SK-N-MC (cell line): ENCODE results near the gene DPP10.
"Not testable (repeated sequence)": the region's sequence is repeated elsewhere in the genome, so short reads cannot be mapped to it uniquely, and the experiment has no call there.

Experiments
- DNase-seq: peaks from one replicate; pipeline ENCODE4 v3.0.0-alpha.2; 2011; ENCODE audit warnings: low read depth, low spot score
- H3K27ac ChIP-seq: fragments of 200-600 bp; sonication (generic); 2 replicates; pipeline ENCODE4 v1.5.1; 2016; ENCODE audit warnings: mixed run types
- H3K36me3 ChIP-seq: fragments of 200-600 bp; sonication (generic); 2 replicates; pipeline ENCODE4 v1.6.1; 2017; ENCODE audit warnings: antibody characterized with exemption, low read length, mixed read lengths; ENCODE audit not compliant: insufficient read depth
- H3K4me3 ChIP-seq: fragments of 200-600 bp; sonication (generic); 2 replicates; pipeline ENCODE4 v1.5.1; 2016
- H3K9ac ChIP-seq: fragments of 200-600 bp; sonication (generic); 2 replicates; pipeline ENCODE4 v1.8.0; 2017; ENCODE audit warnings: mixed run types, mixed read lengths; ENCODE audit not compliant: insufficient read length
- H3K9me3 ChIP-seq: fragments of 200-600 bp; sonication (generic); 2 replicates; pipeline ENCODE4 v1.6.1; 2017; ENCODE audit warnings: low read depth, mild to moderate bottlenecking, antibody characterized with exemption, low read length, moderate library complexity, mixed read lengths
- EZH2 ChIP-seq: fragments of 200-600 bp; sonication (generic); IDR thresholded peaks from one replicate; pipeline ENCODE4 v1.6.1; 2017; ENCODE audit warnings: antibody characterized with exemption
- FOXP2 ChIP-seq: optimal IDR thresholded peaks from 2 replicates; pipeline ENCODE3; 2011; ENCODE audit warnings: mild to moderate bottlenecking, moderate library complexity; ENCODE audit not compliant: insufficient read depth; ENCODE audit errors: extremely low read length, control extremely low read depth
- POLR2AphosphoS5 ChIP-seq: IDR thresholded peaks from 2 replicates; pipeline ENCODE4 v1.6.1; 2012; ENCODE audit warnings: mild to moderate bottlenecking, low read depth, low read length, borderline replicate concordance

The DPP10 gene

GRCh38 chr2:115075800-115076199 lies 633.4 kb downstream of the DPP10 start:
- Histone ChIP-seq H3K9ac (no peak overlapping the region), H3K4me3 (no peak overlapping the region), H3K36me3 (no peaks in the 10 kb centered on the region), H3K9me3 (no peaks in the 10 kb centered on the region), H3K27ac (no peak overlapping the region)
- no peak for DNase-seq
- TF ChIP-seq POLR2AphosphoS5 (no peak), FOXP2 (no peak), EZH2 (no peak)

GRCh38 chr2:115077626-115078025 lies 635.2 kb downstream of the DPP10 start:
- Histone ChIP-seq H3K9ac (no peak overlapping the region), H3K27ac (no peak overlapping the region), H3K36me3 (no peaks in the 10 kb centered on the region), H3K4me3 (no peak overlapping the region), H3K9me3 (no peaks in the 10 kb centered on the region)
- no peak for DNase-seq
- TF ChIP-seq FOXP2: no peak
- no peak for TF ChIP-seq POLR2AphosphoS5
- TF ChIP-seq EZH2: no peak

GRCh38 chr2:115083225-115083624 lies 640.8 kb downstream of the DPP10 start:
- H3K27ac ChIP-seq: no peak overlapping the region
- no peaks in the 10 kb centered on the region for H3K36me3 ChIP-seq
- no peaks in the 10 kb centered on the region for H3K9me3 ChIP-seq
- H3K9ac ChIP-seq: no peak overlapping the region
- no peak for DNase-seq
- TF ChIP-seq FOXP2: no peak
- no peak for TF ChIP-seq POLR2AphosphoS5
- TF ChIP-seq EZH2: no peak
- H3K4me3 ChIP-seq: no peak overlapping the region

- Histone ChIP-seq H3K9me3 (no peaks in the 10 kb centered on the region), H3K36me3 (no peaks in the 10 kb centered on the region), H3K9ac (no peak overlapping the region), H3K4me3 (no peak overlapping the region), H3K27ac (no peak overlapping the region)
- DNase-seq: no peak
- TF ChIP-seq EZH2 (no peak), POLR2AphosphoS5 (no peak), FOXP2 (no peak)
Measured at GRCh38 chr2:115083711-115084110, 641.3 kb downstream of the DPP10 start.

GRCh38 chr2:115084446-115084845 lies 642.0 kb downstream of the DPP10 start:
- Histone ChIP-seq H3K27ac (no peak overlapping the region), H3K9ac (no peak overlapping the region), H3K9me3 (no peaks in the 10 kb centered on the region), H3K4me3 (no peak overlapping the region), H3K36me3 (no peaks in the 10 kb centered on the region)
- TF ChIP-seq POLR2AphosphoS5 (no peak), FOXP2 (no peak), EZH2 (no peak)
- no peak for DNase-seq

- not testable (repeated sequence) for H3K4me3 ChIP-seq, H3K36me3 ChIP-seq, DNase-seq, H3K9ac ChIP-seq, H3K9me3 ChIP-seq, H3K27ac ChIP-seq
Measured at GRCh38 chr2:115086051-115086620, 643.7 kb downstream of the DPP10 start.

GRCh38 chr2:115094441-115094840 lies 652.0 kb downstream of the DPP10 start:
- H3K27ac ChIP-seq: no peak overlapping the region
- TF ChIP-seq EZH2 (no peak), POLR2AphosphoS5 (no peak), FOXP2 (no peak)
- no peak overlapping the region for H3K4me3 ChIP-seq
- H3K9ac ChIP-seq: no peak overlapping the region
- DNase-seq: no peak
- no peaks in the 10 kb centered on the region for H3K9me3 ChIP-seq
- no peaks in the 10 kb centered on the region for H3K36me3 ChIP-seq

- Histone ChIP-seq H3K9ac (no peak overlapping the region), H3K36me3 (no peaks in the 10 kb centered on the region), H3K4me3 (no peak overlapping the region), H3K9me3 (no peaks in the 10 kb centered on the region), H3K27ac (no peak overlapping the region)
- no peak for DNase-seq
- no peak for TF ChIP-seq FOXP2
- TF ChIP-seq POLR2AphosphoS5: no peak
- TF ChIP-seq EZH2: no peak
Measured at GRCh38 chr2:115105966-115106365, 663.5 kb downstream of the DPP10 start.

GRCh38 chr2:115115135-115115534 lies 672.7 kb downstream of the DPP10 start:
- Histone ChIP-seq H3K9ac (no peak overlapping the region), H3K36me3 (no peaks in the 10 kb centered on the region), H3K27ac (no peak overlapping the region), H3K4me3 (no peak overlapping the region), H3K9me3 (no peaks in the 10 kb centered on the region)
- no peak for DNase-seq
- TF ChIP-seq POLR2AphosphoS5: no peak
- no peak for TF ChIP-seq FOXP2
- TF ChIP-seq EZH2: no peak
